ENCODE measurements around the gene RASGRF1. TPM values are rescaled to one million over a fixed set of nuclear protein-coding genes. Genes with fewer than 3 reads are reported as not detected.
"Not testable (repeated sequence)": the region's sequence is repeated elsewhere in the genome, so short reads cannot be mapped to it uniquely, and the experiment has no call there.

Gene RASGRF1
- total RNA-seq, 2 experiments from 2014 or later = not detected

DNA sequence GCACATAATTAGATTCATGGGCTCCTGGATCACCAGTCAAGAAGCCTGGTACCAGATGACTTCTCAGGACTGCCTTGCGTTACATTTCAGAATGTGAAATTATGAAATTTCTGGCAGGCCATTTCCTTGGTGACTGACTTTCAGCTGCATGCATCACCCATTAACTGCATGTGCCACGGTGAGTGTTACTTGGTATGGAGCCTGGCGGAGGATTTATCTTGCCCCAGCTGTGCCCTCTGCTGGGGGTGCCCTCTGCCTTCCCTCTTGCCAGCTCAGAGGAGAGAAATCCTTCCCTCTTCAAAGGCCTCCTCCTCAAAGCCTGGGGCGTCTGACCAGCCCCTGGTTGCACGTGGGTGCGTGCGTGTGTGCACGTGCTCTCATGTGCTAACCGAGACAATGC, 88.0 kb downstream of the RASGRF1 start:
- H3K27me3 Mint-ChIP-seq = peaks cover 1% of the 10 kb centered on the region
- POLR2A ChIA-PET = no interaction called here
- no peak for DNase-seq
- H3K4me3 Mint-ChIP-seq = no peak overlapping the region
- H3K9me3 Mint-ChIP-seq = no peaks in the 10 kb centered on the region
- H3K36me3 Mint-ChIP-seq (ENCODE audit: low read depth) = no peaks in the 10 kb centered on the region
- CTCF ChIA-PET = no interaction called here
- no peak overlapping the region for H3K27ac Mint-ChIP-seq
- H3K4me1 Mint-ChIP-seq = peaks cover 14% of the 10 kb centered on the region

DNA sequence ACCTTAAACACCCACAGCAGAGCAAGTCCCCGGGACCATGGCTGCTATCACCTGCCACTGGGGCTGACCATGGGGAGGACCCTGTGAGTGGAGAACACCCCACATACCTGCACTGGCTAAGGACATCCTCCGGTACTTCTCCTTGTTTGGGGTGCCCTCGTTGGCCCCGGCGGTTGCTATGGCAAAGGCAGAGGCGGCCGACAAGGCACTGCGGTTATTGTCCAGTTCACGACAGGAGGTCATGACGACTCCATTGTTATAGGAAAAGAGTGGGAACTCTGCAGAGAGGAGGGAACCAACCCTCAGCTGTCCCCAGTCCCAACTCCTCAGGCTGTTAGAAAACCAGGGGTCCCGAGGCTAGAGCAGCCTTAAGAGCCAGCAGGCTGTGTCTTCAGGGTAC, 90.9 kb downstream of the RASGRF1 start:
- CTCF ChIA-PET = interaction anchor here (1.1 kb wide), 1 partner anchor 20 kb away, joined by 3 read pairs; no protein-coding TSS in a partner anchor
- no peak for DNase-seq
- peaks cover 8% of the 10 kb centered on the region for H3K4me1 Mint-ChIP-seq
- no peaks in the 10 kb centered on the region for H3K36me3 Mint-ChIP-seq (ENCODE audit: low read depth)
- H3K27ac Mint-ChIP-seq = no peak overlapping the region
- H3K27me3 Mint-ChIP-seq = peaks cover 1% of the 10 kb centered on the region
- no peaks in the 10 kb centered on the region for H3K9me3 Mint-ChIP-seq
- H3K4me3 Mint-ChIP-seq = no peak overlapping the region
- POLR2A ChIA-PET = no interaction called here

DNA sequence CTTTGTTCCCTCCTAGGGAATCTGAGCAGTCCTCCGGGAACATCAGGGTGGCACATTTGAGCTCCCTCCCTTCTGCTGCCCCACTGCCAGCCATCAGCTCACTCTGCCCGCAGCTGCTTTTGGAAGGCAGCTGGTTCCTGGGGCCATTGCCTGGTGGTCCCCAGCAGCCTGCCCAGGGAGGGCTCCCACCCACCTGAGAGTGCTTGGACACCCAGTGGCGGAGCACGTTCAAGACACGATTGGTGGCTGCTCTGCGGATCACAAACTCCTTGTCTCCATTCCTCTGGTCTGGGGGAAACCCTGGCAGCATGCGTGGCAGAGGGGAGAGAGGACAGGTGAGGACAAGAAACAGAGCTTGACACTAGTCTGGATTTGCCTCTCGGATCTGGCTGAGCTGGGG, 92.1 kb downstream of the RASGRF1 start:
- POLR2A ChIA-PET = no interaction called here
- Mint-ChIP-seq H3K4me1 (no peaks in the 10 kb centered on the region), H3K36me3 (ENCODE audit: low read depth) (no peaks in the 10 kb centered on the region), H3K4me3 (no peak overlapping the region), H3K9me3 (no peaks in the 10 kb centered on the region), H3K27ac (no peak overlapping the region), H3K27me3 (peaks cover 1% of the 10 kb centered on the region)
- no peak for DNase-seq
- CTCF ChIA-PET = interaction anchor here (1.0 to 1.7 kb wide), 3 partner anchors 9 to 30 kb away, joined by 3 to 7 read pairs (median 4); no protein-coding TSS in a partner anchor

DNA sequence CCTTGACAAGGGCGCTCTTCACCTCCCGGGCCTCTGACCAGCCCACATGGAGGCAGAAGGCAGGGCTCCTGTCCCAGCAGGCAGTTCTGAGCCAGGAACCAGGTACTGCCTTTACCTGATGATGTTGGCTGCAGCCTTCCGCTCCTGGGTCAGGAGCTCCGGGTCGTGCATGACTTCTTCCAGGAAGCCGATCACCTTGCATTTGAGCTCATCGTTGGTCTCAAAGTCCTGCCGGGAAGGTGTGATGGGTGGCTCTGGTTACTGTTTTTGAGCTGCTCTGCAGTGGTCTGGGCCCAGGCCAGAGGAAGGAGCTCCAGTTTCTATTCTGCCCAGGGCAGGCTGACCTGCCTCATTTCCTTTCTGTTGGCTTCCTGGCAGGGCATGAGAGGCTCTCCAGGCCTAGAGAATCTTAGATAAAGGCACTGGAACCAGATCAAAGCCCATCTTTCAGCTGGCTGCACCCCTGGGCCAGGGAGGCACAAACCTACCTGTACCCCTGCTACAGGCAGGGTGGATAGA, 92.5 kb downstream of the RASGRF1 start:
- DNase-seq = no peak
- H3K9me3 Mint-ChIP-seq = no peaks in the 10 kb centered on the region
- ChIA-PET POLR2A (no interaction called here), CTCF (interaction anchor here (1.0 to 1.7 kb wide), 3 partner anchors 9 to 30 kb away, joined by 3 to 7 read pairs (median 4); no protein-coding TSS in a partner anchor)
- H3K27ac Mint-ChIP-seq = no peak overlapping the region
- no peaks in the 10 kb centered on the region for H3K4me1 Mint-ChIP-seq
- peaks cover 1% of the 10 kb centered on the region for H3K27me3 Mint-ChIP-seq
- H3K36me3 Mint-ChIP-seq (ENCODE audit: low read depth) = no peaks in the 10 kb centered on the region
- H3K4me3 Mint-ChIP-seq = no peak overlapping the region

DNA sequence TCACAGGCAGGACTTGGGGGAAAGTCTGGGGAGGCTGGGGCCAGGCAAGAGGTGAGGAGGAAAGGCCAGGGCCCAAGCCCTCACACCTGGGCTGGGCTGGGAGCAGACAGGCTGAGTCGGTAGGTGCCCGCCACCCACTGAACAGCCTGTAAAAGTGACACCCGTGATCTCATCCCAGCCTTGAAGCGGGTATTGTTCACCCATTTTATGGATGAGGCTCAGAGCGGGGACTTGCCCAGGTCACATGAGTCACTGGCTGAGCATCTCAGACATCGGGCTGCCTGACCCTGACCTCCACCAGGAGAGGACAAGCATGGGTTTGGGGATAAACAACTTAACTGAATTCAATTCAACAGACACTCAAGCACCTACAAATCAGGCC, 93.7 kb downstream of the RASGRF1 start:
- Mint-ChIP-seq H3K4me3 (no peak overlapping the region), H3K36me3 (ENCODE audit: low read depth) (no peaks in the 10 kb centered on the region), H3K27ac (no peak overlapping the region), H3K4me1 (no peaks in the 10 kb centered on the region), H3K27me3 (peaks cover 1% of the 10 kb centered on the region), H3K9me3 (no peaks in the 10 kb centered on the region)
- no peak for DNase-seq
- CTCF ChIA-PET = no interaction called here
- POLR2A ChIA-PET = no interaction called here

DNA sequence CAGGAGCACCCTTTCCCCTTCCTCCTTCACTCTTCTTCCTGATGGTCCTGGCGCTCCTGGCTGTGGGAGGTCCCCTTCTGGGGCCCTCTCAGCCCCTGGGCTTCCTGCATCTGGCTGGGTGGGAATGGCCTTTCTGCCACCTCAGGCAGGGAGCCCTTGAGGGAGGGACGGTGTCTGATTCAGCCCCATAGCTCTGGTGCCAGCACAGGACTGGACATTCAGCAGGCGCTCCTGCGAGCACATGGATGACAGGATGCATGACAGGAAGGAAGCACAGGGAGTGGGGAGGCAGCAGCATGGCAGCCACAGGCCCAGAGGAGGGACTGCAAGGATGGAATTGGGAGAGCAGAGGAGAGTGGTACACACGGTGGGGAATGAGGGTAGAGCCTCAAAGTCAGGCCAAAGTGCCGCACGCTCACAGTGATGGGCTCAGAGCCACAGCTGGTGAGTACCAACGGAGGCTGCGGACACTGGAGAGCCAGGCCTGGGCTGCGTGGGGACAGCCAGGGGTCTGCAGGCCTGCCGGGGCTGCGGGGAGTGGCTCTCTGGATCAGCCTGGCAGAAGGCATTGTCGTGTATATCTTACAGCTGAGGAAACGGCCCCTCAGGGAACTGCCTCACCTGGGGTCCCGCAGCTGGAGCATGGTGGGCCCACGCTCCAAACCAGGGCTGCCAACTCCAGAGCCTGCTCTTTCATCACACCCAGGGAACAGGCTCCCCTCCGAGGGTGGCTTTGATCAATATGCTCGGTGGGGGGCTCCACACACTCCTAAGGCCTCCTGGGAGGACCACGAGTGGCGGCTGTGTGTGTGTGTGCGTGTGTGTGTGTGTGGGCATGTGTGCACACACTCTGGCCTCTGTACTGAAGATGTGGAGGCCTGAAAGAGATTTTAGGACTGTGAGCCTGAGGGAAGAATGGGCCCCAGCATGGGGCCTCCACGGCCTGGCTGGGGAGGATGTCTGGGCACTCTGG, 94.4 kb downstream of the RASGRF1 start:
- H3K4me3 Mint-ChIP-seq = no peak overlapping the region
- H3K9me3 Mint-ChIP-seq = no peaks in the 10 kb centered on the region
- peaks cover 1% of the 10 kb centered on the region for H3K27me3 Mint-ChIP-seq
- CTCF ChIA-PET = no interaction called here
- H3K4me1 Mint-ChIP-seq = no peaks in the 10 kb centered on the region
- POLR2A ChIA-PET = no interaction called here
- no peak for DNase-seq
- peak overlapping the region; percentile 62 for H3K27ac Mint-ChIP-seq
- H3K36me3 Mint-ChIP-seq (ENCODE audit: low read depth) = no peaks in the 10 kb centered on the region

DNA sequence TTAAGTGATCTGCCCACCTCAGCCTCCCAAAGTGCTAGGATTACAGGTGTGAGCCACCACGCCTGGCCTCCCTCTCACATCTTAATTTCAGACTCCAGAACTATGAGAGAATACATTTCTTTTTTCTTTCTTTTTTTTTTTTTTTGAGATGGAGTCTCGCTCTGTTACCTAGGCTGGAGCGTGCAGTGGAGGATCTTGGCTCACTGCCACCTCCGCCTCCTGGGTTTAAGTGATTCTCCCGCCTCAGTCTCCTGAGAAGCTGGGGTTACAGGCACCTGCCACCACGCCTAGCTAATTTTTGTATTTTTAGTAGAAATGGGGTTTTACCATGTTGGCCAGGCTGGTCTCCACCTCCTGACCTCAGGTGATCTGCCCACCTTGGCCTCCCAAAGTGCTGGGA, 95.4 kb downstream of the RASGRF1 start:
- H3K9me3 Mint-ChIP-seq; H3K36me3 Mint-ChIP-seq (ENCODE audit: low read depth); POLR2A ChIA-PET; H3K27ac Mint-ChIP-seq; DNase-seq; H3K27me3 Mint-ChIP-seq; H3K4me1 Mint-ChIP-seq; H3K4me3 Mint-ChIP-seq; CTCF ChIA-PET: not testable (repeated sequence)

DNA sequence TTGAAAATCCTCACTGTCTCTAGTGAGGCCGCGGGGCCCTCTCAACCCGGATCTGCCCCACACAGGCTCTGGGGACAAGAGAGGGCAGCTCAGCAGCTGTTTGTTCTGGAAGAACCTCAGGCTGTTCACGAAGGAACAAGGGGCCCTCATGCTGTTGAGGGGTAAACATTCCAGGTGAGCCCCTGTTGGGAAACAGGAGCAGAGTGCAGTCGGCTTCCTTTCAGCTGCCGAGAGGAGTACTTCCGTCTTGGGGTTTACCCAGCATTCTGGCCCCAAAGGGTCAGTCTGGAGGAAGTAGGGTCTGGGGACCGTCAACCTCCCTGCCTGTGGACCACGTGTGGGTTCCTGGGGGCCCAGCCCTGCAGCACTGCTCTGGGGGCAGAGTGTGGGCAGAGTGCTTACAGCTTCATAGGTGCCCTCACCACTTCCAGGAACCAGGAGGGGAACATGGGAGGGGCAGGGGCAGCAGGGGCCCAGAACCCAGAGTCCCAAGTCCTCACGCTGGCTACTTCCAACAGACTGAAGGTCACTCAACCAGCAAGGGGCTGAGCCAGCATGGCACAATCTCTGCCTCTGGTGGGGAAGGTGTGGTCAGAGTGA, 96.5 kb downstream of the RASGRF1 start:
- no peak for DNase-seq
- Mint-ChIP-seq H3K4me1 (no peaks in the 10 kb centered on the region), H3K36me3 (ENCODE audit: low read depth) (no peaks in the 10 kb centered on the region), H3K27ac (no peak overlapping the region), H3K27me3 (no peaks in the 10 kb centered on the region), H3K9me3 (no peaks in the 10 kb centered on the region), H3K4me3 (no peak overlapping the region)
- CTCF ChIA-PET = interaction anchor here (0.6 to 1.0 kb wide), 2 partner anchors 15 to 362 kb away, joined by 3 read pairs; no protein-coding TSS in a partner anchor
- POLR2A ChIA-PET = interaction anchor here (0.5 kb wide), 1 partner anchor 89 kb away, joined by 10 read pairs; no protein-coding TSS in a partner anchor

DNA sequence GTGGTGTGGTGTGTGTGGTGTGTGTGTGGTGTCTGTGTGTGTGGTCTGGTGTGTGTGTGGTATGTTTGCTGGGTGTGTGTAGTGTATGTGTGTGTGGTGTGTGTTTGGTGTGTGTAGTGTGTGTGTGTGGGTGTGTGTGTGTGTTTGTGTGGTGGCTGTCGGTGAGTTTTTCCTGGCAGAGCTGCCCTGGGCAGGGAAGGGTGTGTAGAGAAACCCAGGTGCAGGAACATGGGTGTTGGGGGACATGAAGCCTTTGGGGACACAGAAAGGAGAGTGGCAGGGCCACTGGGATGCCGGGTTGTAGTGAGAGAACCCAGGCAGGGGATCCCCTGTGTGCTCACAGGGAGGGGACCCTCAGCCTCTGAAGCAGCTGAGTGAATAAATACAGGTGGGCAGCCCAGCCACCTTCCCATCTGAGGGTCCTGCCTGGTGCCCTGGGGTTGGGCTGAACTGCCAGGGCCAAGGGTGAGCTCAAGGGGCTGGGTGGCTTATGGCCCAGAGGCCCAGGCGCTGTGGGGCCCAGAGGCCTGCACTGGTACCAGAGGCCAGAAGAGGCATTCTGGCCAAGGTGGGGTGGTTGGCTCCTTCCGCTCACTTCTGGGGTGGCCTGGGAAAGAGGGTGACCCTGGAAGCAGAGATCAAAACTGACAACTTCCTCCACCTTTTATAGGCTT, 97.2 kb downstream of the RASGRF1 start:
- DNase-seq = no peak
- Mint-ChIP-seq H3K27ac (no peak overlapping the region), H3K27me3 (no peaks in the 10 kb centered on the region), H3K4me3 (no peak overlapping the region), H3K36me3 (ENCODE audit: low read depth) (no peaks in the 10 kb centered on the region), H3K9me3 (no peaks in the 10 kb centered on the region), H3K4me1 (peaks cover 2% of the 10 kb centered on the region)
- ChIA-PET POLR2A (no interaction called here), CTCF (interaction anchor here (1.0 kb wide), 1 partner anchor 14 kb away, joined by 3 read pairs; no protein-coding TSS in a partner anchor)

DNA sequence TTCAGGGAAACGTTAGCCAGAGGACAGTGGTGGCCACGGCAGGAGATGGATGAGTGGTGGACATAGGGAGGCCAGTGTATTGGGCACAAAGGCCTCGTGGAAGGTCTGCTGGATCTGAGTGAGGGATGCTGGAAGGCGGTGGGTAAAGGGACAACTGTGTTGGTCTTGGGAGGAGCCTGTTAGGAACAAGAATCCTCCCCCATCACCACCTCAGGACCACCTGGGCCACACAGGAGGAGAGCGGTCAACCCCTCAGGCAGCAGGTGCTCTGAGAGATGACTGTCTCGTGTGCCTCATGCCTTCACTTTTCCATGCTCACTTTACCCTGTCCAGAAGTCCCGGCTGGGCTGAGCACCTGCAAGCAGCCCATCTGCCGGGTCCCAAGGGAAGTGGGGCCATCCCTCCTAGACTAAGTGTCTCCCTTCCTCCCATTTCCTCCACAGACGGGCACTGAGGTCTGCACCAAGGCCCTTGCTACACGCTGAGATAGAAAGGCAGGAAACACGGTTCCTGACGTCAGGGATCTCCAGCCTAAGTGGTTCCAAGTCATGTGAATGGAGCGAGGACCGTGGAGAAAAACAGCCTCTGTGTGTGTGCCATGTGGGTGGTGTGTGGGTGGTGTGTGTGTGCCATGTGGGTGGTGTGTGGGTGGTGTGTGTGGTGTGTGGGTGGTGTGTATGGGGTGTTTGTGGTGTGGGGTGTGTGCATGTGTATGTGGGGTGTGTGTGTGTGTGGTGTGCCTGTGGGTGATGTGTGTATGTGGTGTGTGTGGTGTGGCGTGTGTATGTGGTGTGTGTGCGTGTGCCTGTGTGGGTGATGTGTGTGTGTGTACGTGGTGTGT, 97.9 kb downstream of the RASGRF1 start:
- Mint-ChIP-seq H3K27ac (no peak overlapping the region), H3K36me3 (ENCODE audit: low read depth) (no peaks in the 10 kb centered on the region), H3K9me3 (no peaks in the 10 kb centered on the region), H3K27me3 (peaks cover 2% of the 10 kb centered on the region), H3K4me3 (no peak overlapping the region), H3K4me1 (peaks cover 9% of the 10 kb centered on the region)
- POLR2A ChIA-PET = no interaction called here
- no peak for DNase-seq
- CTCF ChIA-PET = interaction anchor here (1.0 kb wide), 1 partner anchor 14 kb away, joined by 3 read pairs; no protein-coding TSS in a partner anchor

DNA sequence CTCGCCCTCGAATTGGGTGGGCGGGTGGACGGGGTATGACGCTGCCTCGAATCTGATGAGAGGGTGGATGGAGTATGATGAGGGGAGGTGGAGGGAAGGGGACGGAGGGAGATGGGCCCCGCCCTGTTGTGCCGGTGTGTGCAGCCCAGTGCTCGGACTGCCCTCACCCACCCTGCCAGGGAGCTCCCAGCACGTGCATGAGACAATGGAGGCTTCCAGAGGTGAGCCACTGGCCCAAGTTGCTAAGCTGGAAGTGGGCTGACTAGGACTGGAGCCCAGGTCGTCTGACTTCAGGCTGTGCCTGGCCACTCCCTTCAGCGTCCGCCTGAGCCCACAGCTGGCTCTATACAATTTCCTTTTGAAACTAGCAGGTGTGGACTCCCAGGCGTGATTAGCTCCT, 98.7 kb downstream of the RASGRF1 start:
- CTCF ChIA-PET = no interaction called here
- no peak for DNase-seq
- POLR2A ChIA-PET = no interaction called here

DNA sequence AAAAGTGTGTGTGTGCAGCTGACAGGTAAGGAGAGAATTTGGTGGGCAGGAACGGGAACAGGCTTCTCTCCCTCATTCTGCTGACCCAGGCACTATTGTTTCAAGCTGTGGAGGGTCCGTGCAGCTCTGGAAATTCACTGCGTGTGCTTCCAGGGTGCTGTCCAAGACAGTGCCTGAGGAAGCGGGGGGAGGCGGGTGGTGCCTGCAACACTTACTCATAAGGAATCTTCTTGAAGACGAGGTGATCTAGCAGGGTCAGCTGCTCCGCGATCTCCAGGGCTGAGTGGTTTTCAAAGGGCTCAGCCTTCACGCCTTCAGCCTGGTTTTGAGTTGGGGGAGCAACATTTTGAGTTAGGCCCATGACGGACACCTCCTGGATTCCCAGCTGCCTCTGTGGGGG, 99.1 kb downstream of the RASGRF1 start:
- no peak overlapping the region for H3K27ac Mint-ChIP-seq
- no peak for DNase-seq
- ChIA-PET CTCF (no interaction called here), POLR2A (no interaction called here)
- H3K36me3 Mint-ChIP-seq (ENCODE audit: low read depth) = no peaks in the 10 kb centered on the region
- peaks cover 9% of the 10 kb centered on the region for H3K4me1 Mint-ChIP-seq
- peaks cover 5% of the 10 kb centered on the region for H3K27me3 Mint-ChIP-seq
- H3K9me3 Mint-ChIP-seq = no peaks in the 10 kb centered on the region
- no peak overlapping the region for H3K4me3 Mint-ChIP-seq

More for the DNA sequence above, 98.7 kb downstream of the RASGRF1 start:
- H3K4me1 Mint-ChIP-seq = peaks cover 9% of the 10 kb centered on the region
- no peaks in the 10 kb centered on the region for H3K9me3 Mint-ChIP-seq
- peaks cover 5% of the 10 kb centered on the region for H3K27me3 Mint-ChIP-seq
- H3K4me3 Mint-ChIP-seq = no peak overlapping the region
- no peak overlapping the region for H3K27ac Mint-ChIP-seq
- H3K36me3 Mint-ChIP-seq (ENCODE audit: low read depth) = no peaks in the 10 kb centered on the region

Measured in activated CD4-positive, alpha-beta T cell treated with anti-CD3 and anti-CD28 coated beads, Interleukin-2, amount 10 ng/mL, durations not matched to agents 7 days and 5 days (primary cell).